HG02943 (cell line): ENCODE results near the gene PRDX3.

Experiments used
- ATAC-seq: cut with Tn5 transposase; IDR thresholded peaks from one replicate; pipeline ENCODE4 v1.9.1; 2021; ENCODE audit warnings: mild to moderate bottlenecking, low read depth, moderate library complexity; ENCODE audit not compliant: unreplicated experiment

PRDX3 gene

GRCh38 chr10:119178372-119179119 lies at the start of gene PRDX3:
Gene PRDX3 (minus strand): TSS chr10:119178812. CDS start chr10:119178790, 22 bp downstream.
- peak; percentile 88 for ATAC-seq

GRCh38 chr10:119227825-119228224 lies 49.2 kb upstream of the PRDX3 start:
- no peak for ATAC-seq

GRCh38 chr10:119225083-119225658 lies 46.6 kb upstream of the PRDX3 start:
- ATAC-seq, result no peak

GRCh38 chr10:119222966-119223386 lies 44.4 kb upstream of the PRDX3 start:
- no peak for ATAC-seq

- ATAC-seq, result no peak
Measured at GRCh38 chr10:119222537-119222936, 43.9 kb upstream of the PRDX3 start.

- ATAC-seq, result no peak
Measured at GRCh38 chr10:119221666-119222065, 43.1 kb upstream of the PRDX3 start.

GRCh38 chr10:119221201-119221600 lies 42.6 kb upstream of the PRDX3 start:
- ATAC-seq, result no peak

GRCh38 chr10:119219871-119220270 lies 41.3 kb upstream of the PRDX3 start:
- ATAC-seq, result no peak

- ATAC-seq, result no peak
Measured at GRCh38 chr10:119217991-119218490, 39.4 kb upstream of the PRDX3 start.

GRCh38 chr10:119217401-119217800 lies 38.8 kb upstream of the PRDX3 start:
- no peak for ATAC-seq

- ATAC-seq, result no peak
Measured at GRCh38 chr10:119216127-119216526, 37.5 kb upstream of the PRDX3 start.

GRCh38 chr10:119215371-119215770 lies 36.8 kb upstream of the PRDX3 start:
- ATAC-seq, result no peak

- ATAC-seq, result no peak
Measured at GRCh38 chr10:119211625-119212441, 33.2 kb upstream of the PRDX3 start.

- no peak for ATAC-seq
Measured at GRCh38 chr10:119211176-119211575, 32.6 kb upstream of the PRDX3 start.

GRCh38 chr10:119210633-119211032 lies 32.0 kb upstream of the PRDX3 start:
- ATAC-seq, result no peak

- no peak for ATAC-seq
Measured at GRCh38 chr10:119209736-119210355, 31.2 kb upstream of the PRDX3 start.

- ATAC-seq, result no peak
Measured at GRCh38 chr10:119209035-119209735, 30.6 kb upstream of the PRDX3 start.

GRCh38 chr10:119208553-119208940 lies 29.9 kb upstream of the PRDX3 start:
- ATAC-seq, result no peak

GRCh38 chr10:119207713-119208552 lies 29.3 kb upstream of the PRDX3 start:
- ATAC-seq, result peak; percentile 3
